Thoracic aorta (tissue), 2 donors: ENCODE measurements around the gene BPIFA2. TPM values are rescaled to one million over a fixed set of nuclear protein-coding genes. Genes with fewer than 3 reads are reported as not detected.

ENCODE experiments used
- ATAC-seq: fragments of 150-250 bp; one replicate; pipeline ENCODE4 v1.8.0; 2017; ENCODE audit warnings: low read depth; ENCODE audit not compliant: insufficient number of reproducible peaks, low FRiP score
- DNase-seq: peaks from one replicate; pipeline ENCODE4 v3.0.0-alpha.2; 2020; ENCODE audit warnings: low spot score
- H3K27ac ChIP-seq, 2 donors: fragments of 200-600 bp; sonication (generic); 1 replicate in 1 of 2; 2 replicates in 1 of 2; pipeline ENCODE4 v1.5.1; 2016; ENCODE audit warnings: mild to moderate bottlenecking in 2 of 2, moderate library complexity in 2 of 2
- H3K27me3 ChIP-seq: fragments of 200-600 bp; sonication (generic); replicated peaks from 2 replicates; pipeline ENCODE4 v1.6.0; 2016; ENCODE audit warnings: mild to moderate bottlenecking; ENCODE audit not compliant: insufficient read depth
- H3K36me3 ChIP-seq: fragments of 200-600 bp; sonication (generic); one replicate; pipeline ENCODE4 v1.5.1; 2016
- H3K4me1 ChIP-seq, 2 donors: fragments of 200-600 bp; sonication (generic); 1 replicate in 1 of 2; 2 replicates in 1 of 2; pipeline versions ENCODE4 v1.5.1 to v1.6.0; 2016; ENCODE audit warnings: low read depth in 2 of 2, mild to moderate bottlenecking in 1 of 2; ENCODE audit not compliant: control insufficient read depth in 1 of 2
- H3K4me3 ChIP-seq: fragments of 200-600 bp; sonication (generic); 2 replicates; pipeline ENCODE4 v1.5.1; 2016; ENCODE audit warnings: mild to moderate bottlenecking
- H3K9me3 ChIP-seq: fragments of 200-600 bp; sonication (generic); 2 replicates; pipeline ENCODE4 v1.5.1; 2016
- total RNA-seq, 2 donors: library from RNA; depleted of rRNA; stranded (reverse); fragments of >200 nt; gene quantifications; one replicate each; pipeline versions ENCODE4 v1.1.0 to v1.2.3, GENCODE V29; 2016
- TF ChIP-seq, protein P1 (sequence below): fragments of 200-600 bp; sonication (generic); IDR thresholded peaks from one replicate; pipeline ENCODE4 v1.5.1; 2019; ENCODE audit warnings: antibody characterized with exemption

BPIFA2 gene
- total RNA-seq, 2 donors from 2014 or later = not detected

DNA sequence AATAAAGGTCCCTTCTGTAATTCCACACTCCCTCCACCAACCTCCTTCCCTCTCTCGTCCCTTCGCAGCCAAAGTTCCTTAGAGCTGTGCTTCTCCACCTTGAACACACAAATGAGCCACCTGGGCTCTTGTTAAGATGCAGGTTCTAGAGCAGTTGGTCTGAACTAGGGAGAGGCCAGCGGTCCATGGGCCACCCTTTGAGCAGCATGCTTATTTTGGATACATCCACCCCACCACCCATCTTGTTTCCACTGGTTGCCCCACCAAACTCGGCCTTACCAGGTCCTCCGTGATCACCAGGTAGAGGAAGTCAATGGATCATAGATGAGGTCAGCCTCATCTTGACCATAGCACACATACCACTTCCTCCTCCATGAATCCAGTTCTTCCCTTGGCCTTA lies 7.3 kb upstream of the BPIFA2 start:
- DNase-seq (no peak), ATAC-seq (no peak)
- Histone ChIP-seq H3K4me3 (no peak overlapping the region), H3K4me1 (no peaks in the 10 kb centered on the region), H3K27me3 (no peaks in the 10 kb centered on the region), H3K27ac (no peak overlapping the region), H3K36me3 (no peaks in the 10 kb centered on the region), H3K9me3 (no peaks in the 10 kb centered on the region)
- TF ChIP-seq, protein P1, sequence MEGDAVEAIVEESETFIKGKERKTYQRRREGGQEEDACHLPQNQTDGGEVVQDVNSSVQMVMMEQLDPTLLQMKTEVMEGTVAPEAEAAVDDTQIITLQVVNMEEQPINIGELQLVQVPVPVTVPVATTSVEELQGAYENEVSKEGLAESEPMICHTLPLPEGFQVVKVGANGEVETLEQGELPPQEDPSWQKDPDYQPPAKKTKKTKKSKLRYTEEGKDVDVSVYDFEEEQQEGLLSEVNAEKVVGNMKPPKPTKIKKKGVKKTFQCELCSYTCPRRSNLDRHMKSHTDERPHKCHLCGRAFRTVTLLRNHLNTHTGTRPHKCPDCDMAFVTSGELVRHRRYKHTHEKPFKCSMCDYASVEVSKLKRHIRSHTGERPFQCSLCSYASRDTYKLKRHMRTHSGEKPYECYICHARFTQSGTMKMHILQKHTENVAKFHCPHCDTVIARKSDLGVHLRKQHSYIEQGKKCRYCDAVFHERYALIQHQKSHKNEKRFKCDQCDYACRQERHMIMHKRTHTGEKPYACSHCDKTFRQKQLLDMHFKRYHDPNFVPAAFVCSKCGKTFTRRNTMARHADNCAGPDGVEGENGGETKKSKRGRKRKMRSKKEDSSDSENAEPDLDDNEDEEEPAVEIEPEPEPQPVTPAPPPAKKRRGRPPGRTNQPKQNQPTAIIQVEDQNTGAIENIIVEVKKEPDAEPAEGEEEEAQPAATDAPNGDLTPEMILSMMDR = no peak

DNA sequence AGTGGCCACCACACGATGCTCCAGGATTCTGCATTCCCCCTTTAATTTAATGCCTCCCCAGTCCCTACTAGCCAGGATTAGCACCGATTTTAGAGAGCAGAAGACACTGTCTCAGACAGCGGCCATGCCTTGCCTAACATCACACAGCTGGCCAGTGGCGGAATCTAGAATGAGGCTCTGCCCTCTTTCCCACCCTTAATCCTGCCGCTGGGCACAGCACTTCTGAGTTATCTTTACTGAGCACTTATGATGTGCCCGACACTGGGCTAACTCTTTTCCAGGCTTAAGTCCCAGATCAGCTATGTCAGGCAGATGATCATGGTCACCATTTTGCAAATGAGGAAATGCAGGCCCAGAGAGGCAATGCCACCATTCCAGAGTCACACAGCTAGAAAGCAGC lies 5.6 kb upstream of the BPIFA2 start:
- H3K27ac ChIP-seq = no peak overlapping the region
- DNase-seq = no peak
- no peaks in the 10 kb centered on the region for H3K9me3 ChIP-seq
- no peak overlapping the region for H3K4me3 ChIP-seq
- ATAC-seq = no peak
- no peaks in the 10 kb centered on the region for H3K27me3 ChIP-seq
- H3K4me1 ChIP-seq = no peaks in the 10 kb centered on the region
- TF ChIP-seq, protein P1 = no peak
- H3K36me3 ChIP-seq = no peaks in the 10 kb centered on the region

DNA sequence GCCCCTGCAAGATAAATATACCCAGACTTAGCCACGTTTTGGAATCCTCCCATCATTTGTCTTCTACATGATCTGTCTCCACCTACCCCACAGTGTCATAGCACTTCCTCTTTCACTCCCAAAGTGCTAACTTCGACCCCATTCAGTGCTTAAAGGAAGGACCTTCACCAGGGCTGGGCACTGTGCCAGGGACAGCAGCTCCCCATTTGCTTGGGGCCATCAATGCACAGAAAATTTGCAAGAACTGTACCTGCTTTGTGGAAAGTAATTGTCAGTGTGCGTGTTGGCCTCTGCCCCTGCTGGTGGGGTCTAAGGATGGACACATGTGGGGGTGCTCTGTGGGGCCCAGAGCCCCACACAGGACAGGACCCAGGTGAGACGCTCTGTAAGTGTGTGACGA lies 5.2 kb upstream of the BPIFA2 start:
- ATAC-seq (no peak), DNase-seq (no peak)
- Histone ChIP-seq H3K4me1 (no peaks in the 10 kb centered on the region), H3K4me3 (no peak overlapping the region), H3K27me3 (no peaks in the 10 kb centered on the region), H3K9me3 (no peaks in the 10 kb centered on the region), H3K36me3 (no peaks in the 10 kb centered on the region), H3K27ac (no peak overlapping the region)
- TF ChIP-seq, protein P1 = no peak

DNA sequence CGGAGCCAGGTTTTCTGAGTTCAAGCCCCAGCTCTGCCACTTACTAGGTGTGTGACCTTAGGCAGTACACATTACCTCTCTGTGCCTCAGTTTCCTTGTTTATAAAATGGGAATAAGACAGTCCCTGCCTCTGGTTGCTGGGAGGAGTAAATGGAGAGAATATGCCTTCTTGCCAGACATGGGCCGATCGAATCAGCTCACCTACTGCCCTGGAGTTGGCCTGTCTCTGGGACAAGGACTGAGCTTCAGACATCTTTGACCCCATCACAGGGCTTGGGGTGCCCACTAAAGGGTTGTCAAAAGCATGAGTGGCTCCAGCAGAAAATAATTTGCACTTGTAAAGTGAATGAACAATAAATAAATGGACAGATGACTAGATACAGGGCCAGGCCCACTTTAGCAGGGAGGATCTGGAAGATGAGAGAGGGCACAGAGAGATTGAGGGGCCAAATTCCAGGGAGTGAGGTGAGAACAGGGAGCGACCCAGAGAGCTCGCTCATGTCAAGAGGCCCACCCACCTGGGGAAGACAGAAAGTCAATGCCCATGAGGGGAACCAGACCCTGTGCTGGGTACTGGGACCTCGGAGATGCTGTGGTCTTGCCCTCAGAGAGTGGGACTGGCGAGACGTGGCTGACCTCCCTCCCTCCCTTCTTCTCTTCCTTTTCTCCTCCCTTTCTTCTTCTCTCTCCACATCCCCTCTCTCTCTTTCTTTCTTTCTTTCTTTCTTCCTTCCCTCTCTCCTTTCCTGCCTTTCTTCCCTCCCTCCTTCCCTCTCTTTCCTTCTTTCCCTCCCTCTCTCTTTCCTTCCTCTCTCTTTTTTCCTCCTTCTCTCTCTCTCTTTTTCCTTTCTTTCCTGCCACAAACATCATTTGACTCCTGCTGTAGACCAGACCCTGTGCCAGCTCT lies 3.9 kb upstream of the BPIFA2 start:
- Histone ChIP-seq H3K4me1 (no peaks in the 10 kb centered on the region), H3K27ac (no peak overlapping the region), H3K27me3 (no peaks in the 10 kb centered on the region), H3K9me3 (no peaks in the 10 kb centered on the region), H3K36me3 (no peaks in the 10 kb centered on the region), H3K4me3 (no peak overlapping the region)
- TF ChIP-seq, protein P1 = no peak
- DNase-seq (no peak), ATAC-seq (no peak)

DNA sequence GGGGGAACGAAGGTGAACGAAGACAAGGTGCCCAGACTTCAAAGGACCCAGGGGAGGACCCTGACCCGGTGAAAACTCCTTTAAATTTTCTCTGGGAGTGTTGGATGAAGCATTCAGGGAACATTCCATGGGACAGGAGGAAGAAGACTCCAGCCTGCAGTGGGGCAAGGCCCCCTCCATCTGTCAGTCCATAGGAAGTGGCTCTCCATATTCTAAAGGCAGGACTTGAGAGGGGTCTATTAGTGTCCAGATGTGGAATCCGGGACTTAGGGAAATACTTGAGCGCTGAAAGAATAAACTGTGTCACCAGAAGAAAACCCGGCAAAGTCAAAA lies 3.2 kb upstream of the BPIFA2 start:
- H3K4me3 ChIP-seq = no peak overlapping the region
- ATAC-seq = no peak
- no peak for DNase-seq

More for the DNA sequence above, 3.2 kb upstream of the BPIFA2 start:
- Histone ChIP-seq H3K27me3 (no peaks in the 10 kb centered on the region), H3K36me3 (no peaks in the 10 kb centered on the region), H3K4me1 (no peaks in the 10 kb centered on the region), H3K27ac (no peak overlapping the region), H3K9me3 (no peaks in the 10 kb centered on the region)
- TF ChIP-seq, protein P1 = no peak
